ENCODE data around the gene DCAF5.

- no peak for TF ChIP-seq CTCF (IDR thresholded peaks at IDR 0.05; ENCODE audit: low read depth, low read length)
- TF ChIP-seq POLR2A (IDR thresholded peaks at IDR 0.05; ENCODE audit: extremely low read depth, insufficient read length): no peak
Observed at GRCh38 chr14:69137416-69137815, 15.5 kb downstream of the DCAF5 start.

Measured in NB4 (cell line).